Stimulated activated memory B cell treated with anti-CD40 and anti-IgM and Interleukin-4, amounts not matched to agents 10 μg/mL and 1 μg/mL and 100 μg/mL, for 72 hours (primary cell): ENCODE measurements around the gene LNPEP.
A peak's percentile ranks its signal among the peaks of the same experiment; 100 is the strongest.
"Not testable (repeated sequence)": the region's sequence is repeated elsewhere in the genome, so short reads cannot be mapped to it uniquely, and the experiment has no call there.

Experiments used
- ATAC-seq: fragments of 150-1000 bp; cut with Tn5 transposase; 2 replicates; pipeline ENCODE4 v1.10.0; 2021
- H3K27ac Mint-ChIP-seq: one replicate; pipeline ENCODE4 v1.8.0; 2022; ENCODE audit warnings: mild to moderate bottlenecking, mixed read lengths
- H3K27me3 Mint-ChIP-seq: one replicate; pipeline ENCODE4 v1.8.0; 2022; ENCODE audit warnings: mixed read lengths
- H3K36me3 Mint-ChIP-seq: one replicate; pipeline ENCODE4 v1.8.0; 2022; ENCODE audit warnings: mixed read lengths
- H3K4me1 Mint-ChIP-seq: one replicate; pipeline ENCODE4 v1.8.0; 2022; ENCODE audit warnings: mixed read lengths
- H3K4me3 Mint-ChIP-seq: one replicate; pipeline ENCODE4 v1.8.0; 2022; ENCODE audit warnings: mild to moderate bottlenecking, moderate library complexity, mixed read lengths
- H3K9me3 Mint-ChIP-seq: one replicate; pipeline ENCODE4 v1.8.0; 2022; ENCODE audit warnings: mixed read lengths

LNPEP gene

GRCh38 chr5:97071101-97071500 is 135.2 kb downstream of the LNPEP start:
- H3K36me3 Mint-ChIP-seq, result no peaks in the 10 kb centered on the region
- peaks cover 25% of the 10 kb centered on the region for H3K4me1 Mint-ChIP-seq
- no peaks in the 10 kb centered on the region for H3K27me3 Mint-ChIP-seq
- no peak overlapping the region for H3K27ac Mint-ChIP-seq
- no peak overlapping the region for H3K4me3 Mint-ChIP-seq
- no peak for ATAC-seq
- no peaks in the 10 kb centered on the region for H3K9me3 Mint-ChIP-seq

DNA sequence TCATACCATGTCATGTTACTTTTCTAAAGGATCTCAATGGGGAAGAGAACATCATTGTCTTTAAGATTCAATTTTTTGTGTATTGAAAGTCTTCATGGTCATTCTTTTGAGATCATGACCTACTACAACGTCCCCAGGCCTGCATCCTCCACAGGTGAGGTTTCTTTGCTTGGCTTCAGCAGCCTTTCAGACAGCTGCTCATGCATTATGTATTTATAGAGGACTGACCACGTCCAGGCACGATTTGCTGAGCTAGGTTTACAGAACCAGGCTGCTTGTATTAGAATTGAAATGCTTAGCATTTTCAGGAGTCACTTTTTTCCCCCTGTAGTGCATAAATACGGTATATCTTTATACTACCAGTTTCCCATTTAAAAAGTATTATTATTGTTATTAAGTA is 136.1 kb downstream of the LNPEP start:
- ATAC-seq, result no peak
- no peak overlapping the region for H3K27ac Mint-ChIP-seq
- H3K36me3 Mint-ChIP-seq, result no peaks in the 10 kb centered on the region
- no peaks in the 10 kb centered on the region for H3K27me3 Mint-ChIP-seq
- H3K4me3 Mint-ChIP-seq, result no peak overlapping the region
- H3K9me3 Mint-ChIP-seq, result no peaks in the 10 kb centered on the region
- H3K4me1 Mint-ChIP-seq, result peaks cover 25% of the 10 kb centered on the region

DNA sequence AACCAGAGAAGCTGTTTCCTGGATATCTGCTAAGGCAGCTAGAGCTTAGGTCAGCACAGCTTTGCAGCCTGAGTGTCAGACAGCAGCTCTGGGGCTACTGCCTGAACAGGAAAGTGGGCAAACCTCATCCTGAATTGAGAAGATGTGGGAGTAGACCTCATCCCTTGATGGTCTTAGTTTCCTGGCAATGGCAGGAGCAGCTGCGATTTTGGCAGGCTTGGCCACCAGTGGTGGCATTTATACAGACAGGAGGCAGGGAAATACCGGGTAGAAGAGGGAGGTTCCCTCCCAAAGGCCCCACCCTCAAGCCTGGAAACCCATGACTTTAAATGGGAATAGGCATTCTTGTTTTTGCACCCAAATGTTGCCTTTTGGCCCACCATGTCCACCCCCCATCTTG is 136.8 kb downstream of the LNPEP start:
- ATAC-seq, result no peak
- Mint-ChIP-seq H3K27me3 (no peaks in the 10 kb centered on the region), H3K4me3 (no peak overlapping the region), H3K9me3 (no peaks in the 10 kb centered on the region), H3K36me3 (no peaks in the 10 kb centered on the region), H3K27ac (no peak overlapping the region), H3K4me1 (peaks cover 25% of the 10 kb centered on the region)

- Mint-ChIP-seq H3K27me3 (no peaks in the 10 kb centered on the region), H3K27ac (peak overlapping the region; percentile 8), H3K9me3 (no peaks in the 10 kb centered on the region), H3K4me3 (peak overlapping the region; percentile 6), H3K4me1 (peaks cover 26% of the 10 kb centered on the region), H3K36me3 (no peaks in the 10 kb centered on the region)
- ATAC-seq, result no peak
Observed at GRCh38 chr5:97073420-97073819, 137.5 kb downstream of the LNPEP start.

GRCh38 chr5:97074859-97075489 is 139.1 kb downstream of the LNPEP start:
- Mint-ChIP-seq H3K36me3 (no peaks in the 10 kb centered on the region), H3K27me3 (no peaks in the 10 kb centered on the region), H3K9me3 (no peaks in the 10 kb centered on the region), H3K4me3 (no peak overlapping the region), H3K4me1 (peaks cover 37% of the 10 kb centered on the region), H3K27ac (peak overlapping the region; percentile 72)
- ATAC-seq, result no peak

GRCh38 chr5:97075649-97076048 is 139.8 kb downstream of the LNPEP start:
- no peak overlapping the region for H3K27ac Mint-ChIP-seq
- H3K4me3 Mint-ChIP-seq, result no peak overlapping the region
- no peaks in the 10 kb centered on the region for H3K9me3 Mint-ChIP-seq
- H3K4me1 Mint-ChIP-seq, result peaks cover 37% of the 10 kb centered on the region
- no peaks in the 10 kb centered on the region for H3K27me3 Mint-ChIP-seq
- no peaks in the 10 kb centered on the region for H3K36me3 Mint-ChIP-seq
- ATAC-seq, result no peak

GRCh38 chr5:97076098-97076497 is 140.2 kb downstream of the LNPEP start:
- Mint-ChIP-seq H3K36me3 (no peaks in the 10 kb centered on the region), H3K4me1 (peaks cover 37% of the 10 kb centered on the region), H3K9me3 (no peaks in the 10 kb centered on the region), H3K27ac (no peak overlapping the region), H3K4me3 (no peak overlapping the region), H3K27me3 (no peaks in the 10 kb centered on the region)
- no peak for ATAC-seq

GRCh38 chr5:97077246-97077645 is 141.4 kb downstream of the LNPEP start:
- Mint-ChIP-seq H3K4me3 (no peak overlapping the region), H3K27me3 (no peaks in the 10 kb centered on the region), H3K27ac (no peak overlapping the region), H3K9me3 (no peaks in the 10 kb centered on the region), H3K4me1 (peaks cover 41% of the 10 kb centered on the region), H3K36me3 (no peaks in the 10 kb centered on the region)
- ATAC-seq, result no peak

DNA sequence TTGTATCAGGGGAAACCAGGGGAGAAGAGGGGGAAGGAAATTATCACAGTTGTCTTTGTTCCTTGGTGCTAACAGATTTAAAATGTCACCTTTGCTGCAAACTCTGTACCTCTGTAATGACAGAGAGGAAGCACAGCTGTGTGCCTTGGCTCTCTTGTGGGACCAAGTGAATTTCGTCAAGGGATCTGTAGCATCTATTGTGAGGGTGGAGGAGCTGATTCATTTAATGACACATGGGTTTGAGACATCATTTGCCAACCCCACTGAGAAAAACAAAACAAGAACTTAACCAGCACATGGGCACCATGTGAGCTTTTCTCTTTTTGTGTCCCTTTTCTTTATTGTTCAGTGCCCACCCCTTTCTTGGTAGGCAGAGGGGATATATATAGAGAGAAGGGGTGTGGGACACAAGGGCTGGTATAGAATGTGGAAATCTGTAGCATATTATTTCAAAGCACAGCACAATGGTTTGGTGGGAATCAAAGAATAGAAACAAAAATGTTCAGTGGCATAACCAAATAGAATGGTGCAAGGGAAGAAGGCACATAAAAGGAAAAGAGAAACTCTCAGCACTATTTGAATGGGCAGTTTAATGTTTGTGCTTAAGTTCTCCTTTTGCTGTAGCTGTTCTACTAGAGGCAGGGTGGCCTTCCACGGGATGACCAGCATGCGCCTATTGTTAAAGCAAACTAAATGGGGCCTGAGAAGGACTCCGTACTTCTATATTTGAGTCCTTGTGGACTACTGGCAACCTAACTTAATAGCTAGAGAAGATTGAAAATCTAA is 143.3 kb downstream of the LNPEP start:
- H3K27ac Mint-ChIP-seq, result peak overlapping the region; percentile 58
- H3K27me3 Mint-ChIP-seq, result no peaks in the 10 kb centered on the region
- peaks cover 28% of the 10 kb centered on the region for H3K4me1 Mint-ChIP-seq
- peak; percentile 51 for ATAC-seq
- no peaks in the 10 kb centered on the region for H3K36me3 Mint-ChIP-seq
- peak overlapping the region; percentile 10 for H3K4me3 Mint-ChIP-seq
- no peaks in the 10 kb centered on the region for H3K9me3 Mint-ChIP-seq

DNA sequence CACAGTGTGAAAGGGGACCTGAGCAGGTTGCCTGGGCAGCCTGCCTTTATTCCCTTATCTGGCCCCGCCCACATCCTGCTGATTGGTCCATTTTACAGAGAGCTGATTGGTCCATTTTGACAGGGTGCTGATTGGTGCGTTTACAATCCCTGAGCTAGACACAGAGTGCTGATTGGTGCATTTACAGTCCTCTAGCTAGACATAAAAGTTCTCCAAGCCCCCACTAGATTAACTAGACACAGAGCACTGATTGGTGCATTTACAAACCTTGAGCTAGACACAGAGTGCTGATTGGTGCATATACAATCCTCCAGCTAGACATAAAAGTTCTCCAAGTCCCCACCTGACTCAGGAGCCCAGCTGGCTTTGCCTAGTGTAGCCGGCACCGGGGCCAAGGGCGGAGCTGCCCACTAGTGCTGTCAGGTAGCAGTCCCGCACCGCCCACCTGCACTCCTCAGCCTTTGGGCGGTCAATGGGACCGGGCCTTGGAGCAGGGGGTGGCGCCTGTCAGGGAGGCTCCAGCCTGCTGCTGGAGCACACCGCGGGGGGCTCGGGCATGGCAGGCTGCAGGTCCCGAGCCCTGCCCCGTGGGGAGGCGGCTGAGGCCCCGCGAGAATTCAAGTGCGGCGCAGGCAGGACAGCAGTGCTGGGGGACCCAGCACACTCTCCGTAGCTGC is 149.0 kb downstream of the LNPEP start:
- not testable (repeated sequence) for ATAC-seq, H3K27me3 Mint-ChIP-seq, H3K36me3 Mint-ChIP-seq, H3K4me3 Mint-ChIP-seq, H3K9me3 Mint-ChIP-seq, H3K4me1 Mint-ChIP-seq, H3K27ac Mint-ChIP-seq

DNA sequence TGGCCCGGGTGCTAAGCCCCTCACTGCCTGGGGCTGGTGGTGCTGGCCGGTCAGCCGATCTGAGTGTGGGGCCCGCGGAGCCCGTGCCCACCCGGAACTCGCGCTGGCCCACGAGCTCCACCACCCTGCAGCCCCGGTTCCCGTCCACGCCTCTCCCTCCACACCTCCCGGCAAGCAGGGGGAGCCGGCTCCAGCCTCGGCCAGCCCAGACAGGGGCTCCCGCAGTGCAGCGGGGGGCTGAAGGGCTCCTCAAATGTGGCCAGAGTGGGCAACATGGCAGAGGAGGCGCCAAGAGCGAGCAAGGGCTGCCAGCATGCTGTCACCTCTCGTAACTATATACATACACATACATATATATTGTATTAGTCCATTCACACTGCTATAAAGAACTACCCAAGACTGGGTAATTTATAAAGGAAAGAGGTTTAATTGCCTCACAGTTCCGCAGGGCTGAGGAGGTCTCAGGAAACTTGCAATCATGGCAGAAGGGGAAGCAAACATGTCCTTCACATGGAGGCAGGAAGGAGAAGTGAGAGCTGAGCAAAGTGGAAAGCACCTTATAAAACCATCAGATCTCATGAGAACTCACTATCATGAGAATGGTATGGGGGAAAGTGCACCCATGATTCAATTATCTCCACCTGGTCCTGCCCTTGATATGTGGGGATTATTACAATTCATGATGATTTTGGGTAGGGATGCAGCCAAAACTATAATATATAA is 149.7 kb downstream of the LNPEP start:
- ATAC-seq, result no peak
- H3K4me1 Mint-ChIP-seq, result peaks cover 6% of the 10 kb centered on the region
- no peaks in the 10 kb centered on the region for H3K36me3 Mint-ChIP-seq
- no peak overlapping the region for H3K27ac Mint-ChIP-seq
- no peak overlapping the region for H3K4me3 Mint-ChIP-seq
- H3K9me3 Mint-ChIP-seq, result peaks cover 3% of the 10 kb centered on the region
- no peaks in the 10 kb centered on the region for H3K27me3 Mint-ChIP-seq
